GM12865 (cell line): ENCODE results near the gene CEP89.
"Not testable (repeated sequence)": the region's sequence is repeated elsewhere in the genome, so short reads cannot be mapped to it uniquely, and the experiment has no call there.

Experiments
- DNase-seq: peaks from one replicate; pipeline ENCODE4 v3.0.0; 2010; ENCODE audit warnings: low read depth
- H3K4me3 ChIP-seq: 2 replicates; pipeline ENCODE4 v1.5.1; 2011; ENCODE audit warnings: mild to moderate bottlenecking, low read depth, low read length, control low read depth
- CTCF ChIP-seq: IDR thresholded peaks from 2 replicates; pipeline ENCODE4 v1.5.1; 2011; ENCODE audit warnings: low read length, control low read depth, low read depth, inconsistent platforms; ENCODE audit not compliant: insufficient read depth; ENCODE audit errors: missing control alignments

Gene CEP89

DNA sequence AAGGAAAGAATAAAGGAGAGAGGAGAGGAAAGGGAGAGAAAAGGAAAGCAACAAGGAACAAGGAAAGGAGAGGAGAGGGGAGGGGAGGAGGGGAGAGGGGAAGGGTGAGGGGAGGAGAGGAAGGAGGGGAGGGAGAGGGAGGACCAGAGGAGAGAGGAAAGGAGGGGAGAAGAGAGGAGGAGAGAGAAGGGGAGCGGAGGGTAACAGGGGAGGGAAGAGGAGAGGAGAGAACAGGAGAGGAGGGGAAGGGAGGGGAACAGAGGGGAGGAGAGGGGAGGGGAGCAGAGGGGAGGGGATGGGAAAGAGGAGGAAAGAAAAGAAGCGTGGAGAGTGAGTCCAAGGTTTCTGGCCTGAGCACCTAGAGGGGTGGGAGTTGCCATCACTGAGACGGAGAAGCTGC lies 27.0 kb upstream of the CEP89 start:
- no peak overlapping the region for H3K4me3 ChIP-seq
- DNase-seq = no peak

GRCh38 chr19:32997716-32998355 lies 26.1 kb upstream of the CEP89 start:
- DNase-seq = no peak
- no peak overlapping the region for H3K4me3 ChIP-seq
- no peak for TF ChIP-seq CTCF

More for the DNA sequence above, 27.0 kb upstream of the CEP89 start:
- no peak for TF ChIP-seq CTCF

DNA sequence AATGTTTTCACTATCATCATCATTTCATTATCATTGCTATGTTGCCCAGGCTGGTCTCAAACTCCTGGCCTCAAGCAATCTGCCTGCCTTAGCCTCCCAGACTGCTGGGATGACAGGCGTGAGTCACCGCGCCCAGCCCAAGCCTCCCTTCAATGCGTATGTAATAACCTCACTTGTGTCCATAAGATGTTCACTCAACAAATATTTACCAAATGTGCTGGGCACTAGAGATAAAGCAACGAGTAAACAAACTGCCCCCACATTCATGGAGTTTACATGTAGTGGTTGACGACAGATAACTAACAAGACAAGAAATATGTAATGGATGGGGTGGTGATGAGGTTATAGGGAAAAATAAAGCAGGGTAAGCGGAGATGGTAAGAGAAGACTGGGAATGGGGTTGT lies 25.3 kb upstream of the CEP89 start:
- H3K4me3 ChIP-seq, DNase-seq: not testable (repeated sequence)

GRCh38 chr19:32995966-32996365 lies 24.2 kb upstream of the CEP89 start:
- H3K4me3 ChIP-seq, DNase-seq: not testable (repeated sequence)

- H3K4me3 ChIP-seq = no peak overlapping the region
- no peak for TF ChIP-seq CTCF
- DNase-seq = no peak
These were observed 17.0 kb upstream of the CEP89 start for GRCh38 chr19:32988724-32989123.

DNA sequence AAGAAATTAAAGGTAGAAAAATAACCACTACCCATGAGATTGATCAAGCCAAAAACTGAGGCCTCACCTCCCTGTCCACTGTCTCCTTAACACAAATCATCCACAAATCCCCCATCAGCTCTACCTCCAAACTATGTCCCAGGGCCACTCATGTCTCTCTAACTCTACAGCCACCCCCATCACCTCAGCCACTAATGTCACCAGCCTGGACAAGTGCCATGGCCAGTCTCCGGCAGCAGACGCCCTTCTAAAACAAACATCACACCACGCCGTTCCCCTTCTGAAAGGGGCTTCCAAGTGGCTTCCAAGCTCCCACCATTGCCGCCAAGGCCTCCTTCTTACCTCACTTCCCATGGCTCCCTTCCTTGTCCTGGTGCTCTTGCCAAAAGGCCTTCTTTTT lies 16.5 kb upstream of the CEP89 start:
- DNase-seq, H3K4me3 ChIP-seq: not testable (repeated sequence)

GRCh38 chr19:32982488-32982887 lies 10.7 kb upstream of the CEP89 start:
- H3K4me3 ChIP-seq, DNase-seq: not testable (repeated sequence)

- not testable (repeated sequence) for H3K4me3 ChIP-seq, DNase-seq
These were observed 8.0 kb upstream of the CEP89 start for GRCh38 chr19:32979807-32980206.

DNA sequence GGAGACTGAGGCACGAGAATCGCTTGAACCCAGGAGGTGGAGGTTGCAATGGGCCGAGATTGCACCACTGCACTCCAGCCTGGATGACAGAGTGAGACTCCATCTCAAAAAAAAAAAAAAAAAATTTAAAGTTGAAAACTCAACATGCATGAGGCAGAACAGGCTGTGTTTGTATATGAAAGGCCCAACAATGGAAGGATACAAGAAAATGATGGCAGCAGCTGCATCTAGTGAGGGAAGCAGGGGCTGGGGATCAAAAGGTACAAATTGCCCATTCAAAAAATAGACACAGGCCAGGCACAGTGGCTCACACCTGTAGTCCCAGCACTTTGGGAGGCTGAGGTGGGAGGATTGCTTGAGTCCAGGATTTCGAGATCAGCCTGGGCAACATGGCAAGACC lies 6.1 kb upstream of the CEP89 start:
- DNase-seq, H3K4me3 ChIP-seq: not testable (repeated sequence)

DNA sequence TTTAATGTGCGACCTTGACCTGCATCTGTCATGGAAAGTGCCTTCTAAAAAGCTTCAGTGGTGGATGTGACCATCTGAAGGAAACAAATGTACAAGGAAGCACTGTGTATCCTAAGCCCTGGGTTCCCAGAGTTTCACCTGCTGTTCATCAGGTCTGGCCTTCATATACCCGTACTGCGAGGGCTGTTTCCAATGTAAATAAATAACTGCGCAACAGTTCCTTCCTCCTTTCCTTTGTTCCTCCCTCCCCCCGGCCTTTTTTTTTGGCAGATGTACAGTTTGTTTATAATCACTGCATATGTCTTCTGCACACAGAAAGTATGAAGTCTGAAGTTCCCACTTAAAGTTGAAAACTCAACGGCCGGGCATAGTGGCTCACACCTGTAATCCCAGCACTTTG lies 5.5 kb upstream of the CEP89 start:
- no peak overlapping the region for H3K4me3 ChIP-seq
- DNase-seq = no peak
- TF ChIP-seq CTCF = no peak
